Measurements from ENCODE around the gene ZNF564.

DNA sequence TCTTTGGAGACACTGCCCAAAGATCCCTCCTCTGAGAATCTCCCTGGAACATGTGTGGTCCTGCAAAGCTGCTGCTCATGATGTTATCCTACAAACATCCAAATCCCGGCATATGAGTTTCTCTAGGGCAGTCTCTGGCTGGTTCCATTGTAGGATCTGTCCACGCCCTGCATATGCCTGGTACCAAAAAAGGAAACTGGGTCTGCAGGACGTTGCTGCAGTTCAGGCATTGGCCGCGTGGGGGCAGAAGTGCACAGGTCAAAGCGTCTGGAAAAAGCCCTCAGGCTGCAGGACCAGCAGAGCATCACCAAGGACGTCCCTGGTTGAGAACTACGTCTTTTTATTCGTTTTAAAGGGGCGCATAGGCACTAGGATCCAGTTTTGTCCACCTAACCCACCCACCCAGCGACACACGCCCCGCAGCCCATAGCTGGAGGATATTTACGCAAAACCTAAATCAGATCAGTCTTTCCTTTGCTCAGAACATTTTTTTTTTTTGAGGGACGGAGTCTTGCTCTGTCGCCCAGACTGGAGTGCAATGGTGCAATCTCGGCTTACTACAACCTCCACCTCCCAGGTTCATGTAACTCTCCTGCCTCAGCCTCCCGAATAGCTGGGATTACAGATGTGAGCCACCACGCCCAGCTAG, 12.9 kb upstream of the ZNF564 start:
- TF ChIP-seq, protein P1, sequence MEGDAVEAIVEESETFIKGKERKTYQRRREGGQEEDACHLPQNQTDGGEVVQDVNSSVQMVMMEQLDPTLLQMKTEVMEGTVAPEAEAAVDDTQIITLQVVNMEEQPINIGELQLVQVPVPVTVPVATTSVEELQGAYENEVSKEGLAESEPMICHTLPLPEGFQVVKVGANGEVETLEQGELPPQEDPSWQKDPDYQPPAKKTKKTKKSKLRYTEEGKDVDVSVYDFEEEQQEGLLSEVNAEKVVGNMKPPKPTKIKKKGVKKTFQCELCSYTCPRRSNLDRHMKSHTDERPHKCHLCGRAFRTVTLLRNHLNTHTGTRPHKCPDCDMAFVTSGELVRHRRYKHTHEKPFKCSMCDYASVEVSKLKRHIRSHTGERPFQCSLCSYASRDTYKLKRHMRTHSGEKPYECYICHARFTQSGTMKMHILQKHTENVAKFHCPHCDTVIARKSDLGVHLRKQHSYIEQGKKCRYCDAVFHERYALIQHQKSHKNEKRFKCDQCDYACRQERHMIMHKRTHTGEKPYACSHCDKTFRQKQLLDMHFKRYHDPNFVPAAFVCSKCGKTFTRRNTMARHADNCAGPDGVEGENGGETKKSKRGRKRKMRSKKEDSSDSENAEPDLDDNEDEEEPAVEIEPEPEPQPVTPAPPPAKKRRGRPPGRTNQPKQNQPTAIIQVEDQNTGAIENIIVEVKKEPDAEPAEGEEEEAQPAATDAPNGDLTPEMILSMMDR (conservative IDR thresholded peaks at IDR 0.05 in 1 of 2, IDR thresholded peaks at IDR 0.05 in 1 of 2; ENCODE audit: extremely low read depth in 1 of 2, insufficient read depth in 1 of 2, low read depth in 1 of 2, low read length in 2 of 2) = peak; percentile 96 to 97
- no peak for TF ChIP-seq EZH2 (IDR thresholded peaks at IDR 0.05; ENCODE audit: borderline replicate concordance, low read length)

Measured in mammary epithelial cell (primary cell).